ENCODE results near the gene ALS2.
"Not testable (repeated sequence)": the region's sequence is repeated elsewhere in the genome, so short reads cannot be mapped to it uniquely, and the experiment has no call there.

- not testable (repeated sequence) for TF ChIP-seq CTCF, POLR2A, EP300, POLR2AphosphoS5 (IDR thresholded peaks at IDR 0.05)
Measured at GRCh38 chr2:201671205-201671604, 109.5 kb downstream of the ALS2 start.

All from suprapubic skin (tissue), 4 donors.